GM18505 (cell line): Measurements from ENCODE around the gene MDK.

Experiments used
- ATAC-seq: cut with Tn5 transposase; IDR thresholded peaks from one replicate; pipeline ENCODE4 v1.9.1; 2021; ENCODE audit not compliant: unreplicated experiment
- POLR2A ChIP-seq: IDR thresholded peaks from 4 replicates; pipeline ENCODE4 v1.6.1; 2011; ENCODE audit warnings: borderline replicate concordance; ENCODE audit not compliant: insufficient read depth, insufficient read length; ENCODE audit errors: extremely low read depth

The MDK gene, protein sequence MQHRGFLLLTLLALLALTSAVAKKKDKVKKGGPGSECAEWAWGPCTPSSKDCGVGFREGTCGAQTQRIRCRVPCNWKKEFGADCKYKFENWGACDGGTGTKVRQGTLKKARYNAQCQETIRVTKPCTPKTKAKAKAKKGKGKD

GRCh38 chr11:46381048-46381818 lies at the start of gene MDK:
MDK (plus strand) TSS chr11:46381669; CDS start chr11:46382058, 389 bp downstream.
- ATAC-seq = no peak
- no peak for TF ChIP-seq POLR2A

DNA sequence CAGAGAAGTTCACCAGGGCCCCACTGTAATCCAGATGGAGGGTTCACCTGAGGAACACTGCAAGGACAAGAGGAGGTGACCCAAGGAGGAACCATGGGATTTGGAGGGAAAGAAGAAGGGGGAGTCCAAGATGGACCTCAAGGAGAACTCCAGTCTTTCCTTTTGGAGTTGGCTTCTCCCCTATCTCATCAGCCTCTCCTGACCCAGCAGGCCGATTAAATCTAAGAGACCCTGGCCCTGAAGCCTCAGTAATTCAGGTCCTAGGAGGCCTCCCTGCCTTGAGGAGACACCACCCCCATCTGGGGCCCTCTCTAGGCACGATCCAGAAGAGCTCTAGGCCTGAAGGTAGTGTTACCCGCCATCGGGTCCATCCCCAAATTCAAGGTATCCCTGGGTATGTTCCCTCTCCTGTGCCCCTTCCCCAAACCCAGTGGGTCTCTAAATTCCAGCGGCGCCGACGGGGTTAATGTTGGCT lies 49.3 kb upstream of the MDK start:
- ATAC-seq = no peak
- no peak for TF ChIP-seq POLR2A

DNA sequence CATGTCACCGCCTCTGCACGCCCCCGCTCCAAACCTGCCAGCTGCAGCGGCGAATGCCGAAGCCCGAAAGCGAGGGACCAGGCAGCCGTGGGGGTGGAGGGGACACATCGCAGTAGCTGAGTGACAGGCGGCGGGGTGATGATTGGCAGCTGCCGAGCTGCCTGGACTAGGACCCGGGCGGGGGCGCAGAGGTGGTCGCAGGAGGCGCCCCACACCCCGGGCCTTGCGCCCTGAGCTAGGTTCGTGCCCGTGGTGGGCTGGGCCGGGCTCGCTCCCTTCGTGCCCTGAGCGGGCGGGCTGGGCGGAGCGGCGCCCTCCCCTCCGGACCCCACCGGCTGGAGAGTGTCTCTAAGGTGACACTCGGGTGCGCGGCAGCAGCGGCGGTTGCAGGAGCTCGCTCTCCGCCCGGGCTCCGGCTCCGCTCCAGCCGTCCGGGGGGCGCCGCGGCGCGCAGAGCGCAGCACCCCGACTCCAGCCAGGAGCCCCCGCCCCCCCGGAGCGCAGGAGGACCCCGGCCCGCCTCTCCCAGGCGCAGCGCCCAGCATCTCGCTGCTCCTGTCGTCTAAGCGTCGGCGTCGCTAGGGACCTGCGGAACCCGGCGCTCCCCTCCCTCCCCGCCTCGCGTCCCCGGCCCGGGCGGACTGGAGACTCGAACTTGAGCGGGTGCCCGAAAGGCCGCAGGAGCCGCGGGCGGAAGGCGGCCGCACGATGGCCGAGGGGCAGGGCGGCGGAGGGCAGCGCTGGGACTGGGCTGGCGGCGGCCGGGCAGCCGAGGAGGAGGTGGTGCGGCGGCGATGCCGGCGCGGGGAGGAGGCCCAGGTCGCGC lies 48.7 kb upstream of the MDK start:
- TF ChIP-seq POLR2A = no peak
- ATAC-seq = no peak

GRCh38 chr11:46333394-46333947 lies 48.0 kb upstream of the MDK start:
- no peak for TF ChIP-seq POLR2A
- no peak for ATAC-seq

DNA sequence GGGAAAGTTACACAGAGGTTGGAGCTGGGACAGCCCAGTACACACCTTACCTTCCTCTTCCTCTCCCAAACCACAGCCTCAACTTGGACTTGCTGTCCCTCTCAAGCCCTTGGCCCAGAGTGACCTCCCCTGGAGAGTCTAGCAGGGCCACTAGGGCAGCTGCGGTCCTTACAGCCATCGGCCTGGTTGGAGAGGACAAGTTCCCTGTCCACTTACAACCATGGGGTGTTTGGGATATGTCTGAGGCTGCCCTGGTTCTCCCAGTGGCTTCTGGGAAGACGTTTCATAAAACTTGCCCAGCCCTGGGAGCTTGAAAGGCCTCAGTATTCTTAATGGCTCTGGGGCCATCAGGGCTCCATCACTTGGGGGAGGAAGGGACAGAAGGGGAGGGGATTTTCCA lies 47.3 kb upstream of the MDK start:
- TF ChIP-seq POLR2A = no peak
- no peak for ATAC-seq

DNA sequence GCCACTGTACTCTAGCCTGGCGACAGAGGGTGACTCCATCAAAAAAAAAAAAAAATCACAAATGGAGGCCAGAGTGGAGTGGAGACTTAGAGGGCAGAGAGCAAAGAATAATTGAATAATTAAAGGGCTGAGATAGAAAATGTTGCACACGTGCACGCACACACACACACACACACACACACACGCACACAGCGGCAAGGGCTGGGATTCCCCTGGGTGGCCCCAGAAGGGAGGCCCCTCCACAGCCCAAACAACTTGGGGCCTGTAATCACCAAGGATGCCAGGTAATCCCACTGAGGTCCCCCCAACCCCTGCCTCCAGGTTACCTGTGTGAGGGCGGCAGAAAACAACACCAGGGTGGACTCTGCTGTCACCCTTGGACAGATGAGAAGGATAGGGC lies 46.2 kb upstream of the MDK start:
- no peak for ATAC-seq

GRCh38 chr11:46335890-46336562 lies 45.4 kb upstream of the MDK start:
- ATAC-seq = no peak

More for the DNA sequence above, 46.2 kb upstream of the MDK start:
- no peak for TF ChIP-seq POLR2A

DNA sequence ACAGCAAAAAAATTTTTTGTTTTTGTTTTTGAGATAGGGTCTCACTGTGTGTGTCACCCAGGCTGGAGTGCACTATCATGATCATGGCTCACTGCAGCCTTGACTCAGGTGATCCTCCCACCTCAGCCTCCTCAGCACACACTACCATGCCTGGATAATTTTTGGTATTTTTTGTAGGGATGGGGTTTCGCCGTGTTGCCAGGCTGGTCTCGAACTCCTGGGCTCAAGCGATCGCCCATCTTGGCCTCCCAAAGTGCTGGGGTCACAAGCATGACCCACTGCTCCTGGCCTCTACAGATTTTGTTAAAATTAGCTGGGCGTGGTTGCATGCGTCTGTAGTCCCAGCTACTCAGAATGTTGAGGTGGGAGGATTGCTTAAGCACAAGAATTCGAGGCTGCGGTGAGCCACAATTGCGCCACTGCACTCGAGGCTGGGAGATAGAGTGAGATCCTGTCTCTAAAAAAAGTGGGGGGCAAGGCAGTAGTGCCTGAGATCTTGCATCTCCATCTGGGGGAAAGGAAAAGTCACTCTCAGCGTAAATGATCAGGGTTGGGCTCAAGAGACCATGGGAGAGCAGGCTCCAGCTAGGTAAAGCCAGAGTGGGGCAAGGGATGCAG lies 44.8 kb upstream of the MDK start:
- TF ChIP-seq POLR2A = no peak
- no peak for ATAC-seq

More at GRCh38 chr11:46335890-46336562, 45.4 kb upstream of the MDK start:
- no peak for TF ChIP-seq POLR2A

- no peak for TF ChIP-seq POLR2A
- ATAC-seq = no peak
Measured at GRCh38 chr11:46337626-46338345, 43.7 kb upstream of the MDK start.

- ATAC-seq = no peak
- no peak for TF ChIP-seq POLR2A
Measured at GRCh38 chr11:46338636-46338987, 42.9 kb upstream of the MDK start.

- ATAC-seq = no peak
- no peak for TF ChIP-seq POLR2A
Measured at GRCh38 chr11:46338988-46339666, 42.3 kb upstream of the MDK start.
